Measurements from ENCODE around the gene NOTCH4.
A peak's percentile ranks its signal among the peaks of the same experiment; 100 is the strongest.

NOTCH4 gene

DNA sequence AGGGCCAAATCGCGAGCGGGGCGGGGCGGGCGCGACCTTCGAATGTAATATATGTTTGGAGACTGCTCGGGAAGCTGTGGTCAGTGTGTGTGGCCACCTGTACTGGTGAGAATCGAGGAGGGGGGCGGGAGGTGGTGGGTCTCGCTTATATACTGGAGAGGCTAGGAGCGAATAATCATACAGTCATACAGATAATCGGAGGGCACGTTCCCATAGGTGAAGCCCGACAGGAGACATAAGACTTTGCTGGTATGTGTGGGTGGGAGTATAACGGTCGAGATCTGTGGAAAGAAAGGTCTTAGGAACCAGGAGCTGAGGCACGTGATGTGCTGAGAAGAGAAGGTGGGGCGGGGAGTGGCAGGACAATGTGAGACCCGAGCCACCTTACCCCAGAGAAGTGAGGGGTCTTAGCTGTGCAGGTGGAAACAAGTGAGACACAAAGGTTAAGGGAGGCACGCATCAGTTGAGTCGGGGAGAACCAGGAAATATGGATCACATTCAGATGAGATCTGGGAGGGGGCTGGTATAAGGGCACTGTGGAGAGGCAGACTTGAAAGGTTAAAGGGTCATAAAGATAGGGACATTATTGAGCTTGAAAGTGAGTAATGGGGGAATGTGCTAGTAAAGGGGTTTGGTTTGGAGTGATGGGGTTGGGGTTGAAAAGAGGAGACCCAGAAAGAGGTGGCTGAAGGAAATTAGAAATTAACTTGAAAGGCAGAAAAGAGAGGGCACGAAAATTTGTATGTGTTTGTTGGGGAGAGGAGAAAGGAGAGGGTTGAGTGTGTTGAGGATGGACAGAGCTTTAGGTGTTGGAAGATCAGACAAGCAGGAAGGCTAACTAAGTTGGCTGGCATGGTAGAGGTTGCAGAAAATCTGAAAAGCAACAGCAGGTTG is 45.1 kb downstream of the NOTCH4 start:
- no peak for DNase-seq

DNA sequence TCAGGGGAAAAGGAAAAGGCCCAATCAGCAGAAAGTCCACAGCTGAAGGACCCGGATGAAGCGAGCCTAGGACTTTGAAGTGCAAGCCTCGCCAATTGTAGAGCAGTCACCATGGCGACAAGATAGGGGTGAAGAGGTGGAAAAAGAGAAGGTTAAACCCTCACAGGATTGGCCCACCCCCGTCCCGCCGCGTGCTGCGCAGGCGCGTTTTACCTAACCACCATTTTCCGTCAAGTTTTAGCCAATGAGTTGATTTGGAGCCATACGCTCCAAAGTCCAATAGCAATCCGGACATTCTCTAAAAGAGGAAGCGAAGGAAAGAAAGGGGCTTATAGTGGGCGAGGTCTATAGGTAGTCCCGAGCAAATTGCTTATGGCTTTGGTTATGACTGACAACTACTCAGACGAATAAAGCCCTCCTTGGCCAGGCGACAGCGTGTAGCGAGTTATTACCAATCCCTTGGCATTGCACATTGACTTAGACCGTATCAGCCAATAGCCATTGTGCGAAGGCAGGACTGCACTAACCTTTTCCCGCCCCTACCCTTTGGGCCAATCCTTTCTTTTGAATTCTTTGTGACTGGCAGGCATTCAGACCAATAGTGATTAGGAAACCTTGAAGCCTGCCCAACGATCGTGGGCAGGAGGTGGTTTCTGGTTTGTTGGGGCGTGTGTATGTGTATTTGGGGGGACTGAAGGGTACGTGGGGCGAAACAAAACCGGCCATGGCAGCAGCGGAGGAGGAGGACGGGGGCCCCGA is 45.9 kb downstream of the NOTCH4 start, which contains the start of gene RNF5:
Gene RNF5 (plus strand): TSS at position 618 of the 759 bp plus-strand sequence. CDS start 107 bp downstream, at position 725.
- DNase-seq = peak; percentile 99

DNA sequence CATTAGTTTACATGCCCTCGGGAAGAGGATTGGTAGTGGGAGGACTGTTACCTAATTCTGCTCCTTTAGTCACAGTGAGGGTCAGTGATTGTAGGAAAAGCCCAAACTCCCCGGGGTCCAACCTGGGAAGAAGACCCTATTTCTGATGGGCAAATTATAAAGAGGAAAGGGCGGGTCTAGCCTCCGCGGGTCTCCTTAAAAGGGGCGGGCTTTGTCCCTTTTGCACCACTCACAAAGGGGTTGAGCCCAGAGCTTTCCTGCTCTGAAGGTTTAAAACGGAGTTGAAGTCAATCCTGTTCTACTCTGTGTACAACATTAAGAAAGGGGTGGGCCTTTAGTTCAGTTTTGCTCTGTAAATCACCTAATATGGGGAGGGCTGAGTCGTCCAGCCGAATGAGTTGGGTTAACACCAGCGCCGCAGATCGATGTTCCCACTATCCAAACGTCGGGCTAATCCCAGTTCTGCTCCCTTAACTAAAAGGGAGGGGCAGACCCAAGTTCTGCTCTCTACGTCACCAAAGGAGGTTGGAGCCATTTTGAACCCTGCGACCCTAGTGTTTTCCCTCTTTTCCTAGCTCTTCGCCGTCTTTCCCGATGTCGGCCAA is 46.6 kb downstream of the NOTCH4 start:
- peak; percentile 43 for DNase-seq

DNA sequence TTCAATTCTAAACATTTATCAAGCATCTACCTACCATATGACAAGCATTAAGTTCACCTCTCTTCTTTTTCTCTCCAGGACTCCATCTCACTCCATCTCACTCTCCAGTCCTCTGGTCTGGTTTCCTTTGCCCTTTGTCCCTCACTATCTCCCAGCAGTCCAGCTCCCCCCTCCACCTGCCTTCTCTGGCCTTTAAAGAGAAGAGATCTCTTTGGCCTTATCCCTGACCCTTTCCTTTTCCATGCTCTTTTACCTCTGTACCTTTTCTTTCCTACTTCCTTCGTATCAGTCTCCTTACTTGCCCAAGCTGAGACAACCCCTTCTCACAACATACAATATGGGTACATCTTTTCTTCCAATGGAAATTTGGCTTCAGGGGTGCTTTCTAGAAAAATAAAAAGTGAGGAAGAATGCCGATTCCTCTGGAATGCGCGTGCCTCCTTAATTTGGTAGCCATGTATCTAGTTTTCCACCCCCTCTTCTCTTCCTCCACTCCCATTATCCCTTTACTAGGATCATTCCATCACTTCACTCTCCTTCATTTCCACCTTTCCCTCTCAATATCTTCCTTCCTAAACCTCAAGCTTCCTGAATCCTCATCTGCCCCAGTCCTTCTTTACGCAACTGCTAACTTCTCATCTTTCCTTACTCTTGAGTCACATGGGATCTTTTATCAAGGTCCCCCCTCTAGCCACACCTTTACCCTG is 47.2 kb downstream of the NOTCH4 start:
- DNase-seq = no peak

DNA sequence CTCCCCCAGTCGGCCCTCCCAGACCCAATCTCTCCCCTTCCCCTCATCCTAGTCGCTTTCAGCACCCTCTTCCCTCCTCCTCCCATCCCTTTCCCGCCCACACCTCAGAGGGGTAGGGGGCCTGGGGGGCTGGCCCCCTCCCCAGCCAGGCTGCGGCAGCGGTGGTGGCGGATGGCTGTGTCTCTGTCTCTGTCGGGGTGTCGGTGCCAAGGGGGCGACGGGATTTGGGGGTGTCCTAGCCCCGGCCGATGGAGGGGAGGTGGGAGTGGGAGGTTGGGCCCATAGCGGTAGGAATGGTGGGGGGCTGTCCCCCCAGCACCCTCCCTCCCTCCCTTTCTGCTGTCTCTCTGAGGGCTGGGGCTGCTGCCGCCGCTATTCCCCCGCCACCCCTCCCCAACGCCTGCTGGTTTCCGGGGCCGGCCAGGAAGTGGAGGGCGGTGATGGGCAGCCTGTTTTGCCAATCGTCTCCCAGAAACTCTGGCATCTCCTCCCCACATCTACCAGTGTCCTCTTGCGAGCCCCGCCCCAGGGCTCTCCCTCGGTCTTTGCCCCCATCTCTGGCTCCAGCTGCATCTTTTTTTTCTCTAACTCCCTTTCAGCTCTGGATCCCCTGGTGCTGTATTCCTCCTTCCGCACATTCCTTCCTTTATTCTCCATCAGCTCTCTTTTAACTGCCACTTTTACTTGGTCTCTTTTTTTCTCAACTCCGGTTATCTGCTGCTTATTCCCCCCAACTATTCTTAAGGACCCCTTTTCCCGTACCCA is 48.0 kb downstream of the NOTCH4 start, which contains the start of gene AGPAT1:
Gene AGPAT1 (minus strand): TSS at position 374 of the 765 bp plus-strand sequence. CDS start 4,588 bp downstream, outside the sequence.
- peak; percentile 75 for DNase-seq

DNA sequence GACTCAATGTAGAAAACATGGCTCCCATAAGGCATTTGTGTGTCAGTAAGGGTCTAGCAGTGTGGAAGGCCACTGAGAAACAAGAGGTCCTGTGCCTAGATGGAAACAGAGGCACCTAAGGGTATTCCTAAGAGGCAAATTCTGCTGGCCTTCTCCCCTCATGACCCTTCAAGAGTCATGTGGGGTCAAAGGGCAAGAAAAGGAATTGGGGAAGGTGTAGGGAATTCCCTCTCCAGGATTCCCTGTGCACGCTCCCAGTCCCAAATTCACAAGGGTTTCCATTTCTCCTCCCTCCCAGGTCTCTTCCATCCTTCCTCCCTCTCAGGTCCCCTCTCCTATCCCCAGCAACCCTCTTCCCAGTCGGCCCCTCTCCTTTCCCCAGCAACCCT is 48.6 kb downstream of the NOTCH4 start:
- DNase-seq = no peak

DNA sequence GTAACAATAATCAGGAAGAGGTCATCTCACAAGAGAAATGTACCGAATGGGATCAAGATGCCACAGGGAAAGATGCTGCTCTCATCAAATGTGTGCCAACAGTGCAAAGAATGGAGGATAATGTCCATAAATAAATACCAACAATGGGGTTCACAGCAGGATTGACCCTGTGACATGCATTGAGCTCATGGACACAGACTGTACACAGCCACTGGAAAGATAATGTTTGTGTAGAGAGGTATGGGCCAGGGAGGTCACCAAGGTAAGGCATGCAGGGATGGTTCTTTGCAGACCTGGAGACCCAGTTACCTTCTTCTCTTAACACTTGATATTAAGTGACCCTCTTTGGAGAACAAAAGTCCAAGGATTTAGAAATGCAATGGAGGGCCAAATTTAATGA is 49.5 kb downstream of the NOTCH4 start:
- DNase-seq = no peak

DNA sequence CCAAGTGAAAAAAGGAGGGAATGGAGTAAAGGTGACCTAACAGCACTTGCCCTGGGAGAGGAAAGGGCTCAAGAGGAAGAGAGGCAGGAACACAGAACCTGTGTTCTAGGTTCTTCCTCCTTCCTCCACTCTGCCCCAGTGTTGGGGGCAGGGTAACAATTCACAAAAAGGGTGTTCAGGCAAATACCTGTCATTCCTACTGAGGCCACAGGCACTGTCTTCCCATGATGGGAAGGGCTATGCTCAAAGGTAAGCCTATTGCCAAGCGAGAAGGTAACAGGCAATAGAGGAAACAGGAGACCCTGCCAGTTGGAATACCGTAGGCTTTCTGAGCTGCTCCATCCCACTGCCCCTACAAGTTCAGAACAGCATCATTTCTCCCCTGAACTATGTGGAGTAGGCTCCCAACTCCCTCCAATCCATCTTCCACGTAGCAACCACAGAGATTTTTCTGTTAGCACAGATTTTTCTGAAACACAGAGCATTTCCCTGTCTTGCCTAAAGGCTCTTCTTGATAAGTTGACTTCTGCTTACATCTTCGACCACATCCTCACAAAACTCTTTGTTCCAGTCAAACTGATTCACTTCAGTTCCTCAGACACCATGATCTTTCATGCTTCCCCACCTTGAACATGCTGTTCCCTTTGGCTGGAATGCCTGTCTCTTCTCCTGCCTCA is 50.7 kb downstream of the NOTCH4 start:
- no peak for DNase-seq

DNA sequence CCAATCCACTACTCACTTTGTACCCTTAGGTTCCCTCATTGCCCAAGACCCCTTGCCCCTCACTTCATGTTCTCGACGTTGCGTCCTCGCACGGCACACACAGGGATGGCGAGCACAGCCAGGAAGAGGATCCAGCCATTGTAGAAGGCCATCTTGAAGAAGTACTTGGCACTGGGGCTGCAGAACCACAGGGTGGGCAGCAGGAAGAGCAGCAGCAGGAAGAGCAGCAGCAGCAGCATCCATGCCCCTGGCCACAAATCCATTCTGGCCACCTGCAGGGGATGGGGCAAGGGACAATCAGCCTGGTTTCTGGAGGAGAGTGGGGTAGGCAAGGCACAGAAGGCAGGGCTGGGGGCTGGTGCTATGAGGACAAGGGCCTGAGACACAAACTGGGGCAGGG is 52.6 kb downstream of the NOTCH4 start:
- no peak for DNase-seq

DNA sequence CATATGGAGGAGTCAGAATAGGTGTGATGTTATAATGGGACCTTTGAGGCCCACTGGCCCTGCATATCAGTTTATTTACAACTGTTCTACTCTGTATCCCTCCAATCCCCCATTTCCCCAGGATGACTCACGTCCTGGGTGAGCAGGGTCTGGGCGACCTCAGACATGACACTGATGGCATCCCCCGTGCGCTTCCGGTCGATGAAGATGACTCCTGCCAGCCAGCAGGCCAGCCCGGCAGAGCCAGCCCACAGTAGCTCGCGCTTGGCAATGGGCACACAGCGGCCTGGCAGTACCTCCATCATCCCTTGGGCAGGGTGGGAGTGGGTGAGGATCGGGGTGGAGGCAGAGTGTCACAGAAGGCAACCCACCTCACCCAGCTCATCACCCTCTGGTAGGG is 53.6 kb downstream of the NOTCH4 start:
- no peak for DNase-seq

DNA sequence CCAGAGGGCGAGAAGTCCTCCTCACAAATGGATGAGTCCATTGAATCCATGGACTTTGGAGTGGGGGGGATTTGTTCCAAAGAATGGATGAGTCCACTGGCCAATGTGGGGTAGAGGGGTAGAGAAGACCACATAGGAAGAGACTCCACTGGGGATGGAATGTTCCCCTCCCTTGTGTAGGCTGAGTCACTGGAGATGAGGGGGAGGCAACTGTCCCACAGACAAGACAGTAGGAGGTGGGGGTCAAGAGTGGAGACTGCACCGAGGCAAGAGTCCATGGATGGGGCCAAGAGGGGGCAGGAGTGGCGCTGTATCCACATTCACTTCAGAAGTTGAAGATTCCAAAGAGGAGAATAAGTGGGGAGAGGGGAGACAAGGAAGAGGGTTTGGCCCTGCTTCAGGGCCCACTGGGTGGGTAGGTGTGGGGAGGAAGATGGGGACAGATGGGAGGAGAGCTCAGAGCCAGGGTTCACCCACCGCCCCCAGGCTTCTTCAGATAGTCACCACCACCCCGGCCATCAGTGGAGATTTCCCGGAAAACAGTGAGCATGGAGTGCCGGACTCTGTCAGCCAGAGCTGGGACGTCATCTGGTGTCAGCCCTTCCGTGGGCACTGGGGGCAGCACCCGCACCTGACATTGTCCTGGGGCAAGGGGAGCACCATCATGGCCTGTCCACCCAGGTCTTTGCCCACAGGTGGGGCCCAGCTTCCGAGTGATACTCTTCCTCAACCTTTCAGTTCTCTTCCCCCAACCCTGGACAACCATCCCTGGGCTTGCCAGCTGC is 54.9 kb downstream of the NOTCH4 start:
- no peak for DNase-seq

DNA sequence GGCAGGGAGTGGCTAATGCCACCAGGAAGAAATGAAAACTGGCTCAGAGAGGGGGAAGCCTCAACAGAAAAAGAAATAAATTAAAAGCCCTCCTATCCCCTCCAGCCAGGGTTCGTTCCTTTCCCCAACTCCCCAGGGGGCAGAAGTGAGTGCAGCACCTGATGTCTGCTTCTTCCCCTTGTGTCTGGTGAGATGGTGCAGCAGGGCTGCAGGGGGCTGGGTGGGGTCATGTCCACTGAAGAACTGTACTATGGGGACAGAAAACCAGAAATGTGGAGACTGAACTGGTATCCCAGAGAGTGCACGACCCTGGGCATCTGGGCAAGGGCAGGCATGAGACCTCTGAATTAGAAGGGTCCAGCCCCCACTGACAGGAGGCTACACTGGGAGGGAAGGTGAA is 55.5 kb downstream of the NOTCH4 start:
- no peak for DNase-seq

DNA sequence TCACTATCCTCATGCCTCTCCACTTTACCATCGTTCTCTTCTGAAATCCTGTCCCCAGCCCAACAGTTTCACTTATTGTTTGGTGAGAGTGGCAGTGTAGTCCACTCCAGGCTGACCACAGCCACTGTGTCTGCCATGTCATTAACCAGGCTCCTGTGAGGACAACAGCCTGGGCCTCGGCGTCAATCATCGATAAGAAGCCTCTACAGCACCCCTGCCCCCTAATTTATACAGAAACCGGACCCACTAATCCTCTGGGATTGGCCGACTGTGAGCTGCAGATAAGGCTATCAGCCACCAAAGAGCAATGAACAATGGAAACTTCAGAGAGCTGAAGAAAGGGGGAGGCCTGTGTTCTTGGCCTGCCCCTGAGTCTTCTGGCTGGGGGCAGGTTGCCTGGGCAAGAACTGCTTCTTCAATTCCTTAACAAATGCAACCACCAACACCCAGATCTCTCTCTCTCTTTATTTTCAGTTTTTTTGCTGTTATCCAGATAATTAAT is 56.1 kb downstream of the NOTCH4 start:
- DNase-seq = no peak

DNA sequence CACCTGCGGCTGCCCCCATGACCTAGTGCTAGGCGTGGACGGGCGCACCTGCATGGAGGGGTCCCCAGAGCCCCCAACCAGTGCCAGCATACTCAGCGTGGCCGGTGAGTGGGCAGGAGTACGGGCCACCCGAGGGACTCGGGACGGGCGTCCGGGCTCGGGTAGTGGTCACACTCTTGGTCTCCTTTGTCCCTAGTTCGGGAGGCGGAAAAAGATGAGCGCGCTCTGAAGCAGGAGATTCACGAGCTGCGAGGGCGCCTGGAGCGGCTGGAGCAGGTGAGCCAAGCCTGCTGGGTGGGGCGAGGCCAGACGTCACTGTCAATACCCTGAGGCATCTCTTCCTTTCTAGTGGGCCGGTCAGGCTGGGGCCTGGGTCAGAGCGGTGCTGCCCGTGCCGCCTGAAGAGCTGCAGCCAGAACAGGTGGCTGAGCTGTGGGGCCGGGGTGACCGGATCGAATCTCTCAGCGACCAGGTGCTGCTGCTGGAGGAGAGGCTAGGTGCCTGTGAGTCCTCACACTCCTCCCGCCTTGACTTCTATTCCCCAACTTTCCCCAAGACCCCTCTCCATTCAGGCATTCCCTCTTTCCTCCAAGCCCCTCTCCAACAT is 56.6 kb downstream of the NOTCH4 start:
- DNase-seq = no peak

DNA sequence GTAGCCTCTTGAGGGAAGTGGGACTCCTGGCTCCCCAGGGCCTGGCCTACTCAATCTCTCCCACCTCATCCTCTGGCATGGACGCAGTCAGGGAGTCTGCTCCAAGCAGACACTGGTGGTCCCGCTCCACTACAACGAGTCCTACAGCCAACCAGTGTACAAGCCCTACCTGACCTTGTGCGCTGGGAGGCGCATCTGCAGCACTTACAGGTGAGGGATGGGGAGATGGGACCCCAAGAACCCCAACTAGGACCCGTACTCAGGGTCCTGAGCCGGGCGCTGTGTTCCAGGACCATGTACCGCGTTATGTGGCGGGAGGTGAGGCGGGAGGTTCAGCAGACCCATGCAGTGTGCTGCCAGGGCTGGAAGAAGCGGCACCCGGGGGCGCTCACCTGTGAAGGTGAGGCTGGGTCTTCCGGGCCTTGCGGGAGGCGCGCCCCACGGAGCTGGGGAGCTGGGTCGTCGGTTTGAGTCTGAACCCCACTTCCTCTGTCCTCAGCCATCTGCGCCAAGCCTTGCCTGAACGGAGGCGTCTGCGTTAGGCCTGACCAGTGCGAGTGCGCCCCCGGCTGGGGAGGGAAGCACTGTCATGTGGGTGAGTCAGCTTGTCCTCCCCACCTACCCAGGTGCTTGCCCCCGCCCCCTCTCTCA is 57.3 kb downstream of the NOTCH4 start:
- DNase-seq = no peak

DNA sequence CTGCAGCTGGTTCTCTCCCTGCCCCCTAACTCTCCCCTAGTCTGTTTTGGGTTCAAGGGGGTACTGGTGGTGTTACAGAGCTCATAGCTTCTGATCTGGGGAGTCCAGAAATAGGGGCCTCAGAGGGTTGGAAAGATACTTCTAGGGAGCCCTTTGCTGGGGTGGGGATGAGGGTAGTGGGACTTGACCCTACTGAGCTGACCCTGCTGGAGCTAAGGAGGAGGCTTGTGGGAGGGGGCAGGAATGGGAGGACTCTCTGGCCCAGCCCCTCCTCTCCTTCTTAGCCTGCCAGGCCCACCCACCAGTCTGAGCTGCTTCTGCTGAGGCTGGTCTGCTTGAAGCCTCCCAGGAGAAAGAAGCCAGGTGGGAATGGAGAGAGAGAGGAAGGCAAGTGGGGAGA is 59.6 kb downstream of the NOTCH4 start, which contains the start of gene EGFL8:
Gene EGFL8 (plus strand): TSS at position 301 of the 400 bp plus-strand sequence. CDS start 1,571 bp downstream, outside the sequence.
- DNase-seq = no peak

DNA sequence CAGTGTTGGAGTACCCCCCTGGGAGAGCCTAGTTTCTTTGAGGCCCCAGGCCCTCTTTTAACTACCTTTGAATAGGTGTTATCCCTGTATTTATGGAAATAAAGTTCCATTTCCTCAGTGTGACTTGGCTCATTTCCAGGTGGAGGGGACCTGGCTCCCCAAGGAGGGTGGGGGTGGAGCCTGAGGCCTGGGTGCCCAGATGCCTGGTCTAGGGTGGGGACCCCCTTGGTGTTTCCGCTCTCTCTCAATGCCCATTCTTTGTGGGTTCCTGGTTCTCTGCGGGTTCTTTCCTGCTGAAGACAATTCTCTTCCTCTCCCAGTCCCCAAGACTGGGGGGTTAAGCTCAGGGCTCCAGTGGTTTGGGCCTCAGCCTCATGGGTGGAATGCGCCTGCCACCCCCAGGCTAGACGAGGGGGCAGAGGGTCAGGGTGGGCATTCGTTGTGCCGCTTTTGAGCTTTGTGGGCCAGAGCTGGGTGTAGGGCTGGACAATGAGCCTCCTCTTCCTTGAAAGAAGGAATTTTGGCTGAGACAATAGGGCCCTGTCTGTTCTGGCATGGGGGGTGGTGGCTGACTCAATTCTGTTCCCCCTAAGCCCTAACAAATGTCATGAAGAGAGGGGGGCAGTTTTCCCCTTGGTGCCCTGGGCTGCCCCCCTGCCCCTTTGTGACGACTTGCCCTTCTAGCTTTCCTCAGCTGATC is 60.2 kb downstream of the NOTCH4 start:
- DNase-seq = no peak

DNA sequence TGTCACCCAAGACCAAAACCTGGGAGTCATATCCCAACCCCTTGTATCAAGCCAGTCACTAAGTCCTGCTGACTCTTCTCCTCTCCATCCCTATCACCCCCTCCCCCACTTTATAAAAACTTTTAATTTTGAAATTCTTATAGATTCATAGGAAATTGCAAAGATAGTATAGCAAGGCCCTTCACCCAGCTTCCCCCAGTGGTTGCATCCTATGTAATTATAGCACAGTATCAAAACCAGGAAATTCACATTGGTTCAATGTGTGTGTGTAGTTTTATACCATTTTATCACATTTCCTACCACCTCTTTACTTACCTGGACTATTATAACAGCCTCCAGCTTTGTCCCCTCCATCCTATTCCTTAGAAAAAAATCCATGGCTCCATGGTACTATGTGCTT is 65.8 kb downstream of the NOTCH4 start:
- DNase-seq = no peak

DNA sequence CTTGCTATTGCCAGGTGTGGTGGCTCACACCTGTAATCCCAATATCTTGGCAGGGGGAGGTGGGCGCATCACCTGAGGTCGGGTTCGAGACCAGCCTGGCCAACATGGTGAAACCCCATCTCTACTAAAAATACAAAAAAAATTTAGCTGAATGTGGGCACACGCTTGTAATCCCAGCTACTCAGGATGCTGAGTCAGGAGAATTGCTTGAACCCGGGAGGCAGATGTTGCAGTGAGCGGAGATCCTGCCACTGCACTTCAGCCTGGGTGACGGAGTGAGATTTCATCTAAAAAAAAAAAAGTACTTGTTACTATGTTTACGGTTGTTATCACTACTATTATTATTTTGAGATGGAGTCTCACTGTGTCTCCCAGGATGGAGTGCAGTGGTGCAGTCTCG is 67.0 kb downstream of the NOTCH4 start:
- DNase-seq = no peak

Data from NCI-H2081 treated with DMSO at 0.1 percent for 48 hours (cell line).